ENCODE results near the gene TOGARAM2. TPM values are rescaled to one million over a fixed set of nuclear protein-coding genes. Genes with fewer than 3 reads are reported as not detected.

Gene TOGARAM2
- total RNA-seq, 1 experiment from 2014 or later: 0.76 TPM

DNA sequence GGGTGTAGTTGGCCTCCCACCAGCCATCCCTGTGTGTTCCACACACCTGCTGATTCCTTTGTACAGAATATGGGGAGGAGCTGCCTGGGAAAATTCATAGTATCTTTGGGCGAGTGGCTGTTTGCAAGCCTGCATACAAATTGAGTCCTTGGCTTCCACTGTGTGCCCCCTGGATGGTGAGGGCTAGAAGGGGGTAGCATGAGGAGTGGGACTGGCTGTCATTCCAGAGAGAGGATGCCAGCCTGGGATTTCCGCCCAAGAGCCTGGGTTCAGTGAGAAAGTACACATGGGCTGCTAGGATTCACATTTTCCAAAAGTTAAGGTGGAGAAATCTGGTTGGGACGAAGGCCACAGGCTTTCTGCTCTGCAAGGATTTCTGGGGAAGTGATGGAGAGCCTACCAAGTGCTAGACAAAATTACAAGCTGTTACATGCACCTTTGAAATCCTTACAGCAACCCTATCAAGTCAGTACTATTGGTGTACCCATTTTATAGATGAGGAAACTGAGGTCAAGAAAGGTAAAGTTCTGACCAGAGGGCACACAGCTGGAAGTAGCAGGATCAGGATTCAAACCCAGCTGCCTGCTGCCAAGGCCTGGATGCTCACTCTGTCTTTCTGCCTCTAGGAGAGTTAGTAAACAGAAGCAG, 606 bp upstream of the TOGARAM2 start:
- BruUV-seq (replicated peaks): no TSS peak
- Histone ChIP-seq H3K4me1 (ENCODE audit: control insufficient read depth in 1 of 2, insufficient read depth in 2 of 2, low read length in 2 of 2) (peaks cover 0 to 12% of the 10 kb centered on the region in 2 experiments; a peak in 1 of 4 replicates), H3K4me3 (replicated peaks in 1 of 2; ENCODE audit: low read depth in 1 of 2, low read length in 2 of 2) (no peak overlapping the region), H3K36me3 (ENCODE audit: control insufficient read depth in 1 of 2, insufficient read depth in 2 of 2, low read length in 2 of 2) (no peaks in the 10 kb centered on the region), H2AFZ (ENCODE audit: low read depth, low read length, poor library complexity, severe bottlenecking) (no peak overlapping the region), H3K9me3 (ENCODE audit: control insufficient read depth in 1 of 2, insufficient read depth in 1 of 2, low read depth in 1 of 2, low read length in 2 of 2) (no peaks in the 10 kb centered on the region), H3K9ac (ENCODE audit: low read length) (no peak overlapping the region), H3K27me3 (ENCODE audit: insufficient read depth, low read length) (no peaks in the 10 kb centered on the region), H3K79me2 (ENCODE audit: insufficient read depth, low read length) (no peaks in the 10 kb centered on the region), H3K4me2 (ENCODE audit: low read length) (no peak overlapping the region), H3K9me2 (ENCODE audit: insufficient read depth) (no peaks in the 10 kb centered on the region), H3K27ac (ENCODE audit: low read depth, low read length) (no peak overlapping the region), H4K20me1 (ENCODE audit: insufficient read depth) (no peaks in the 10 kb centered on the region)
- ATAC-seq: no peak
- intact Hi-C loops (cut with micrococcal nuclease): no loop called here
- ChIA-PET POLR2A (no interaction called here), CTCF (no interaction called here), RAD21 (ENCODE audit: low non-redundant PET in 1 of 2, low total read pairs in 2 of 2, uncharacterized antibody in 2 of 2, unreplicated experiment in 2 of 2) (no interaction called here)
- TF ChIP-seq, protein P1, sequence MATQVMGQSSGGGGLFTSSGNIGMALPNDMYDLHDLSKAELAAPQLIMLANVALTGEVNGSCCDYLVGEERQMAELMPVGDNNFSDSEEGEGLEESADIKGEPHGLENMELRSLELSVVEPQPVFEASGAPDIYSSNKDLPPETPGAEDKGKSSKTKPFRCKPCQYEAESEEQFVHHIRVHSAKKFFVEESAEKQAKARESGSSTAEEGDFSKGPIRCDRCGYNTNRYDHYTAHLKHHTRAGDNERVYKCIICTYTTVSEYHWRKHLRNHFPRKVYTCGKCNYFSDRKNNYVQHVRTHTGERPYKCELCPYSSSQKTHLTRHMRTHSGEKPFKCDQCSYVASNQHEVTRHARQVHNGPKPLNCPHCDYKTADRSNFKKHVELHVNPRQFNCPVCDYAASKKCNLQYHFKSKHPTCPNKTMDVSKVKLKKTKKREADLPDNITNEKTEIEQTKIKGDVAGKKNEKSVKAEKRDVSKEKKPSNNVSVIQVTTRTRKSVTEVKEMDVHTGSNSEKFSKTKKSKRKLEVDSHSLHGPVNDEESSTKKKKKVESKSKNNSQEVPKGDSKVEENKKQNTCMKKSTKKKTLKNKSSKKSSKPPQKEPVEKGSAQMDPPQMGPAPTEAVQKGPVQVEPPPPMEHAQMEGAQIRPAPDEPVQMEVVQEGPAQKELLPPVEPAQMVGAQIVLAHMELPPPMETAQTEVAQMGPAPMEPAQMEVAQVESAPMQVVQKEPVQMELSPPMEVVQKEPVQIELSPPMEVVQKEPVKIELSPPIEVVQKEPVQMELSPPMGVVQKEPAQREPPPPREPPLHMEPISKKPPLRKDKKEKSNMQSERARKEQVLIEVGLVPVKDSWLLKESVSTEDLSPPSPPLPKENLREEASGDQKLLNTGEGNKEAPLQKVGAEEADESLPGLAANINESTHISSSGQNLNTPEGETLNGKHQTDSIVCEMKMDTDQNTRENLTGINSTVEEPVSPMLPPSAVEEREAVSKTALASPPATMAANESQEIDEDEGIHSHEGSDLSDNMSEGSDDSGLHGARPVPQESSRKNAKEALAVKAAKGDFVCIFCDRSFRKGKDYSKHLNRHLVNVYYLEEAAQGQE (IDR thresholded peaks at IDR 0.05; ENCODE audit: low read depth): no peak
- TF ChIP-seq EZH2 (IDR thresholded peaks at IDR 0.05): no peak
- TF ChIP-seq, protein P2, sequence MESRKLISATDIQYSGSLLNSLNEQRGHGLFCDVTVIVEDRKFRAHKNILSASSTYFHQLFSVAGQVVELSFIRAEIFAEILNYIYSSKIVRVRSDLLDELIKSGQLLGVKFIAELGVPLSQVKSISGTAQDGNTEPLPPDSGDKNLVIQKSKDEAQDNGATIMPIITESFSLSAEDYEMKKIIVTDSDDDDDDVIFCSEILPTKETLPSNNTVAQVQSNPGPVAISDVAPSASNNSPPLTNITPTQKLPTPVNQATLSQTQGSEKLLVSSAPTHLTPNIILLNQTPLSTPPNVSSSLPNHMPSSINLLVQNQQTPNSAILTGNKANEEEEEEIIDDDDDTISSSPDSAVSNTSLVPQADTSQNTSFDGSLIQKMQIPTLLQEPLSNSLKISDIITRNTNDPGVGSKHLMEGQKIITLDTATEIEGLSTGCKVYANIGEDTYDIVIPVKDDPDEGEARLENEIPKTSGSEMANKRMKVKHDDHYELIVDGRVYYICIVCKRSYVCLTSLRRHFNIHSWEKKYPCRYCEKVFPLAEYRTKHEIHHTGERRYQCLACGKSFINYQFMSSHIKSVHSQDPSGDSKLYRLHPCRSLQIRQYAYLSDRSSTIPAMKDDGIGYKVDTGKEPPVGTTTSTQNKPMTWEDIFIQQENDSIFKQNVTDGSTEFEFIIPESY (IDR thresholded peaks at IDR 0.05; ENCODE audit: extremely low read depth, insufficient replicate concordance, low read length): no peak
- TF ChIP-seq SRF (IDR thresholded peaks at IDR 0.05; ENCODE audit: low read depth): no peak
- no peak for TF ChIP-seq SIN3A (IDR thresholded peaks at IDR 0.05; ENCODE audit: low read depth)
- no peak for TF ChIP-seq EZH2phosphoT487 (IDR thresholded peaks at IDR 0.05; ENCODE audit: borderline replicate concordance)
- DNase-seq (ENCODE audit: low read depth, low spot score): no peak
